Activated CD4-positive, alpha-beta memory T cell treated with anti-CD3 and anti-CD28 coated beads for 36 hours (primary cell): ENCODE results near the gene CENATAC. TPM values are rescaled to one million over a fixed set of nuclear protein-coding genes. Genes with fewer than 3 reads are reported as not detected.
"Not testable (repeated sequence)": the region's sequence is repeated elsewhere in the genome, so short reads cannot be mapped to it uniquely, and the experiment has no call there.

Source experiments
- CTCF ChIA-PET: fragments of 350-600 bp; sonication (Branson Sonifier 250); formaldehyde crosslinking; loops from one replicate; lab custom pipeline; 2021; ENCODE audit warnings: antibody characterized with exemption, inconsistent platforms; lab: Charles Lee
- POLR2A ChIA-PET: fragments of 350-600 bp; sonication (Branson Sonifier 250); formaldehyde crosslinking; loops from one replicate; lab custom pipeline; 2021; ENCODE audit warnings: antibody characterized with exemption; lab: Charles Lee
- DNase-seq: peaks from one replicate; pipeline ENCODE4 v3.0.0-alpha.2; 2020
- H3K27ac Mint-ChIP-seq: one replicate; pipeline ENCODE4 v1.8.0; 2021; ENCODE audit warnings: mixed read lengths
- H3K27me3 Mint-ChIP-seq: one replicate; pipeline ENCODE4 v1.8.0; 2021; ENCODE audit warnings: mixed read lengths
- H3K36me3 Mint-ChIP-seq: one replicate; pipeline ENCODE4 v1.8.0; 2021; ENCODE audit warnings: mixed read lengths
- H3K4me1 Mint-ChIP-seq: one replicate; pipeline ENCODE4 v1.8.0; 2021; ENCODE audit warnings: low read depth, mixed read lengths
- H3K4me3 Mint-ChIP-seq: one replicate; pipeline ENCODE4 v1.8.0; 2021; ENCODE audit warnings: mild to moderate bottlenecking, mixed read lengths
- H3K9me3 Mint-ChIP-seq: one replicate; pipeline ENCODE4 v1.8.0; 2021; ENCODE audit warnings: mixed read lengths
- intact Hi-C: fragments of 100-400 bp; cut with micrococcal nuclease; formaldehyde crosslinking; loops from one replicate; pipeline ENCODE4 v1.15.1; 2023
- total RNA-seq, 2 experiments: library from RNA; stranded (reverse); gene quantifications; one replicate each; pipeline ENCODE4 v1.2.3, GENCODE V29; 2021

CENATAC gene
- total RNA-seq, 2 experiments from 2014 or later, result 21.4 to 22.3 TPM

DNA sequence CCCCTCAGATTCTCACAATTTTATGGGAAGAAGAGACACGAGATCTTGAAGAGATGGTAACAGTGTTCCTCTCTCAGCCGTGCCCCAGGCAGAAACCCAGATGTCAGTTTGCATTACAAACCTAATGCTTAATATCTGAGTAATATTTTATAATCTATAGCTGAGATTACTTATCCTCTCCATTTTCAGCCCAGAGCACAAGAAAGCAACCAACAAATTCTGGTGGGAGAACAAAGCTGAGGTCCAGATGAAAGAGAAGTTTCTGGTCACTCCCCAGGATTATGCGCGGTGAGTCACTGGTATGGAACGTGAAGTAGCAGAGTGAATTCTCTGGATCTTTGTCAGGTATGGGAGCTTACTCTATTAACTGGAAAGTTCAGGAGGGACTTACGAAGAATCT is 884 bp downstream of the CENATAC start:
- intact Hi-C loops, result loop anchor here (1.0 to 5.0 kb wide), 4 partner anchors 19 to 695 kb away; partner anchors contain the start of genes CD3E, DDX6, RPS25 and SLC37A4
- peaks cover 28% of the 10 kb centered on the region for H3K4me1 Mint-ChIP-seq
- H3K27ac Mint-ChIP-seq, result peak overlapping the region; percentile 94
- peak overlapping the region; percentile 88 for H3K4me3 Mint-ChIP-seq
- DNase-seq, result no peak
- no peaks in the 10 kb centered on the region for H3K27me3 Mint-ChIP-seq
- H3K36me3 Mint-ChIP-seq, result peaks cover 42% of the 10 kb centered on the region
- ChIA-PET POLR2A (interaction anchor here (1.5 to 2.1 kb wide), 2 partner anchors 16 to 20 kb away, joined by 4 to 7 read pairs; partner anchors contain the start of gene TRAPPC4), CTCF (interaction anchor here (0.7 to 1.2 kb wide), 2 partner anchors 108 to 324 kb away, joined by 3 read pairs; no protein-coding TSS in a partner anchor)
- H3K9me3 Mint-ChIP-seq, result no peaks in the 10 kb centered on the region

- no peak for DNase-seq
- peaks cover 32% of the 10 kb centered on the region for H3K4me1 Mint-ChIP-seq
- no peak overlapping the region for H3K4me3 Mint-ChIP-seq
- H3K36me3 Mint-ChIP-seq, result peaks cover 46% of the 10 kb centered on the region
- H3K9me3 Mint-ChIP-seq, result no peaks in the 10 kb centered on the region
- H3K27ac Mint-ChIP-seq, result no peak overlapping the region
- ChIA-PET CTCF (no interaction called here), POLR2A (interaction anchor here (0.5 to 2.1 kb wide), 2 partner anchors 8 to 14 kb away, joined by 3 to 7 read pairs; no protein-coding TSS in a partner anchor)
- no peaks in the 10 kb centered on the region for H3K27me3 Mint-ChIP-seq
- intact Hi-C loops, result no loop called here
These were observed 3.0 kb downstream of the CENATAC start for GRCh38 chr11:119000906-119001305.

DNA sequence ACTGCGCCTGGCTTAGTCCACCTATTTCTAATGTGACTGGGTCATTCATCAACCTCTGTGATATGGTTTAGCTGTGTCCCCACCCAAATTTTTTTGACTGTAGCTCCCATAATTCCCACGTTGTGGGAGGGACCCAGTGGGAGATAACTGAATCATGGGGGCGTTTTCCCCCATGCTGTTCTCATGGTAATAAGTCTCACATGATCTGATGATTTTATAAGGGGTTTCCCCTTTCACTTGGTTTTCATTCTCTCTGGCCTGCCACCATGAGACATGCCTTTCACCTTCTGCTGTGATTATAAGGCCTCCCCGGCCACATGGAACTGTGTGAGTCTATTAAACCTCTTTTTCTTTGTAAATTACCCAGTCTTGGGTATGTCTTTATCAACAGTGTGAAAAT is 8.7 kb downstream of the CENATAC start:
- CTCF ChIA-PET, result no interaction called here
- no peak for DNase-seq

GRCh38 chr11:119011476-119012053 is 13.6 kb downstream of the CENATAC start:
- CTCF ChIA-PET, result no interaction called here
- no peak overlapping the region for H3K27ac Mint-ChIP-seq
- H3K4me3 Mint-ChIP-seq, result no peak overlapping the region
- DNase-seq, result no peak
- no peaks in the 10 kb centered on the region for H3K27me3 Mint-ChIP-seq
- H3K36me3 Mint-ChIP-seq, result peaks cover 54% of the 10 kb centered on the region
- POLR2A ChIA-PET, result interaction anchor here (0.7 kb wide), 1 partner anchor 14 kb away, joined by 3 read pairs; the partner anchor contains the start of gene CENATAC
- peaks cover 32% of the 10 kb centered on the region for H3K4me1 Mint-ChIP-seq
- intact Hi-C loops, result no loop called here
- H3K9me3 Mint-ChIP-seq, result no peaks in the 10 kb centered on the region

More for the DNA sequence above, 8.7 kb downstream of the CENATAC start:
- Mint-ChIP-seq H3K27me3 (no peaks in the 10 kb centered on the region), H3K36me3 (peaks cover 31% of the 10 kb centered on the region), H3K4me3 (no peak overlapping the region), H3K9me3 (no peaks in the 10 kb centered on the region), H3K4me1 (peaks cover 11% of the 10 kb centered on the region), H3K27ac (peak overlapping the region; percentile 5)
- intact Hi-C loops, result no loop called here
- POLR2A ChIA-PET, result no interaction called here

DNA sequence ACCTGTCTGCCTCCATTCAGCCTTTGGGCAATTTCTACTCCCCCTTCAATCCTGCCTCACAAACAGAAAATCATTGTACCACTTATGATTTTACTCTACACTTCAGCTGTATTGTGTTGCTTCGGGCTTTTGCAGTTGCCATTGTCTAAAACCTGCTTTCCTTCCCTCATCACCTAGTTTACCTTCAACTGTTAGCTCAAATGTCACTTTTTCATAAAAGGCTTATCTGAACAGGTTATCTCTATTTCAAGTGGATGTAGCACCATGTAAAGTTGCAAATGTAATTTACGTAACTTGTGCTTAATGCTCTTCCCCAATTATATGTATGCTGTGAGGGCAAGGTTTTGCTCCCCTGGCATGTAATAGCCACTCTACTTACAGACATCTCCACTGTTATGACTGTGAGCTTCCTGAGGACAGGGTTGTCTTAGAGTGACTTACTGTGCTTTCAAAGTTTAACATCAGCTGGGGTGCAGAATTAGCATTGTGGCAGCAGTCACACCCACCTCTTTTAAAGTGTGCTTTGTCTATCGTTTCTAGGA is 14.8 kb downstream of the CENATAC start:
- Mint-ChIP-seq H3K27me3 (no peaks in the 10 kb centered on the region), H3K4me3 (no peak overlapping the region), H3K4me1 (peaks cover 32% of the 10 kb centered on the region), H3K27ac (no peak overlapping the region), H3K36me3 (peaks cover 58% of the 10 kb centered on the region), H3K9me3 (no peaks in the 10 kb centered on the region)
- CTCF ChIA-PET, result no interaction called here
- intact Hi-C loops, result no loop called here
- DNase-seq, result no peak
- POLR2A ChIA-PET, result interaction anchor here (0.9 kb wide), 1 partner anchor 13 kb away, joined by 3 read pairs; no protein-coding TSS in a partner anchor

GRCh38 chr11:119014209-119014924 is 16.4 kb downstream of the CENATAC start:
- Mint-ChIP-seq H3K9me3 (no peaks in the 10 kb centered on the region), H3K4me3 (no peak overlapping the region), H3K36me3 (peaks cover 60% of the 10 kb centered on the region), H3K4me1 (peaks cover 32% of the 10 kb centered on the region), H3K27ac (peak overlapping the region; percentile 53), H3K27me3 (no peaks in the 10 kb centered on the region)
- CTCF ChIA-PET, result interaction anchor here (0.7 to 1.0 kb wide), 2 partner anchors 16 to 310 kb away, joined by 3 read pairs; partner anchors contain the start of gene SLC37A4
- POLR2A ChIA-PET, result interaction anchor here (0.9 to 3.0 kb wide), 5 partner anchors 10 to 17 kb away, joined by 3 to 15 read pairs (median 7); partner anchors contain the start of genes CENATAC and SLC37A4
- no peak for DNase-seq
- intact Hi-C loops, result no loop called here

DNA sequence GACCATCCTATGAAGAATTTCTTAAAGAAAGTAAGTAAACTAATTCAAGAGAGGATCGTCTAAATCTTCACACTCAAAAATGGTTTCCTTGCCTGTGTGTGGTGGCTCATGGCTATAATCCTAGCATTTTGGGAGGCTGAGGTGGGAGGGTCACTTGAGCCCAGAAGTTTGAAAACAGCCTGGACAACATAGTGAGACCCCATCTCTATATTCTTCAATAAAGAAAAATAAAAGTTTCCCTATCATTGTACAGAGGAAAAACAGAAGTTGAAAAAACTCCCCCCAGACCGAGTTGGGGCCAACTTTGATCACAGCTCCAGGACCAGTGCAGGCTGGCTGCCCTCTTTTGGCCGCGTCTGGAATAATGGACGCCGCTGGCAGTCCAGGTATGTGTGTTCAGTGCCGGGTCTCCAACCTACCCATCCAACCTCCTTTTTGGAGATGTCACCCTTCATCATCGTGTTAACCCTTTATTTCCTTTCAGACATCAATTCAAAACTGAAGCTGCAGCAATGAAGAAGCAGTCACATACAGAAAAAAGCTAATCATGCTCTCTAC is 17.2 kb downstream of the CENATAC start:
- H3K36me3 Mint-ChIP-seq, result peaks cover 67% of the 10 kb centered on the region
- H3K27me3 Mint-ChIP-seq, result no peaks in the 10 kb centered on the region
- intact Hi-C loops, result loop anchor here (5.0 kb wide), 2 partner anchors 88 to 223 kb away; partner anchors contain the start of genes BCL9L and DDX6
- ChIA-PET POLR2A (interaction anchor here (0.6 to 3.0 kb wide), 8 partner anchors 9 to 63 kb away, joined by 3 to 15 read pairs (median 7); partner anchors contain the start of genes CENATAC, SLC37A4 and VPS11), CTCF (interaction anchor here (1.0 to 1.5 kb wide), 2 partner anchors 15 to 17 kb away, joined by 3 read pairs; partner anchors contain the start of genes CENATAC and SLC37A4)
- H3K27ac Mint-ChIP-seq, result peak overlapping the region; percentile 47
- no peaks in the 10 kb centered on the region for H3K9me3 Mint-ChIP-seq
- H3K4me3 Mint-ChIP-seq, result no peak overlapping the region
- peaks cover 38% of the 10 kb centered on the region for H3K4me1 Mint-ChIP-seq
- DNase-seq, result no peak

GRCh38 chr11:119016216-119017009 is 18.5 kb downstream of the CENATAC start:
- CTCF ChIA-PET, result interaction anchor here (1.5 kb wide), 1 partner anchor 19 kb away, joined by 3 read pairs; the partner anchor contains the start of gene CENATAC
- peaks cover 47% of the 10 kb centered on the region for H3K4me1 Mint-ChIP-seq
- intact Hi-C loops, result loop anchor here (5.0 kb wide), 2 partner anchors 89 to 224 kb away; partner anchors contain the start of genes BCL9L and DDX6

GRCh38 chr11:119017377-119017776 is 19.4 kb downstream of the CENATAC start:
- not testable (repeated sequence) for DNase-seq
- CTCF ChIA-PET, result interaction anchor here (0.6 to 1.4 kb wide), 2 partner anchors 17 to 20 kb away, joined by 3 to 5 read pairs; partner anchors contain the start of gene CENATAC
- peaks cover 74% of the 10 kb centered on the region for H3K36me3 Mint-ChIP-seq

More at GRCh38 chr11:119016216-119017009, 18.5 kb downstream of the CENATAC start:
- Mint-ChIP-seq H3K9me3 (no peaks in the 10 kb centered on the region), H3K36me3 (peaks cover 69% of the 10 kb centered on the region), H3K27ac (peak overlapping the region; percentile 99), H3K4me3 (peak overlapping the region; percentile 99), H3K27me3 (no peaks in the 10 kb centered on the region)
- POLR2A ChIA-PET, result interaction anchor here (1.5 to 3.0 kb wide), 5 partner anchors 8 to 19 kb away, joined by 6 to 23 read pairs (median 13); partner anchors contain the start of genes CENATAC and SLC37A4
- DNase-seq, result no peak

More at GRCh38 chr11:119017377-119017776, 19.4 kb downstream of the CENATAC start:
- POLR2A ChIA-PET, result interaction anchor here (1.5 to 3.0 kb wide), 5 partner anchors 13 to 77 kb away, joined by 5 to 23 read pairs (median 9); partner anchors contain the start of genes CENATAC, SLC37A4 and VPS11
- Mint-ChIP-seq H3K4me1 (peaks cover 51% of the 10 kb centered on the region), H3K27ac (peak overlapping the region; percentile 99), H3K4me3 (peak overlapping the region; percentile 99)
- not testable (repeated sequence) for H3K9me3 Mint-ChIP-seq, H3K27me3 Mint-ChIP-seq
- intact Hi-C loops, result loop anchor here (5.0 kb wide), 2 partner anchors 90 to 225 kb away; partner anchors contain the start of genes BCL9L and DDX6
